HG02981 (cell line): Measurements from ENCODE around the gene OR52L1.

Source experiments
- ATAC-seq: cut with Tn5 transposase; IDR thresholded peaks from one replicate; pipeline ENCODE4 v1.9.1; 2021; ENCODE audit warnings: mild to moderate bottlenecking, moderate library complexity; ENCODE audit not compliant: unreplicated experiment

Gene OR52L1

DNA sequence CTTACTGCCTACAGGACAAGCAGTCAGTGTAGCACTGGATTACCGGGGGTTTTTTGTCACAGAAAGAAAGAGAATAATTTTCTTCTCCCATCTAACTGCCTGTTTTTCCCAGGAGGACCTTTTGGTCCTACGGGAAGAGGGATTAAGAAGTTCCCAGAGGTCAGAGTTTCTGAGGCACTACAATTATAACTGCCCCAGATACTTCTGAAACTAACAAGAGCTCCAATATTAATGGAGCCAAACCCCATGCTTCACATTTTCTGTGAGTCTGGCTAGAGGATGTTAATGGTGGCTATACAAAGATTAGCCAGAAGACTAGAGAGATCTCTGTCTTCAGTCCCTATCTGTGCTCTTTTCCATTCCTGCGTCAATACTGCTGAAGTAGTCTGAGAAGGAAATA, 44.8 kb downstream of the OR52L1 start, which contains the start of gene OR56A3:
OR56A3 (plus strand) TSS at position 301 of the 400 bp plus-strand sequence. CDS start 5,096 bp downstream, outside the sequence.
- ATAC-seq = no peak

GRCh38 chr11:5940748-5941147, 46.0 kb downstream of the OR52L1 start:
- ATAC-seq = no peak

- ATAC-seq = no peak
Observed at GRCh38 chr11:5938603-5938965, 48.2 kb downstream of the OR52L1 start.

DNA sequence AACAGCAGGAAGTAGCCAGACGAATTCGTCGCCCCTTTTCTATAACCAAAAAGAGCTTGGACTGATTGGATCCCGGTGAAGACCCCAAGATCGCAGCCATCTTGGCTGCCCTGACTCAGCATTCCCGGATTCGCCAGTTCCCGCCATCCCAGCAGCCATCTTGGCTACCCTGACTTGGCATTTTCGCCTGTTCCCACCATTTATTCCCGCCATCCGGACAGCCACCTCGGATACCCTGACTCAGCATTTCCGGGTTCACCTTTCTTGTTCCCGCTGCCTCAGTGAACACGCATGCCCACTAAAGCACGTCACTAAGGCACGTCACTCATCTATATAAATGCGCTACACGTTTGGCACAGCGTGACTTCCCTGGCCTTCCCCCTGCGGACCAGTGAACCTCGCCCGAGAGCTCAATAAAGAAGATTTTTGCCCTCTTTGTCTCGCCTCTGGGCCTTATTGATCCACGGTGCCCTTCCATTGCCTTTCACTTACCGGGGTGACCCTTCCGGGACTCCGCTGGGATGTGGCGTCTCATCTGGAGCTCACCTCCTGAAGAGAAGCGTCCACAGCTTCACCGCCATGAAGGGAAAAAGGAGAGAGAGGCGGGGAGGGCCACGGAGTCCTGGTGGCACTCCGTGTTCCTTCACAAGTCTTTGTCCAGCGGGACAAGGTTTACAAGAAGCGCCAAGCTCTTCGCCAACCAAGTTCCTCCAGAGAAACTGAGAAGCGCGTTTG, 48.8 kb downstream of the OR52L1 start:
- ATAC-seq = no peak
